Transverse colon (tissue), 4 donors: ENCODE measurements around the gene C1QB.
"Not testable (repeated sequence)": the region's sequence is repeated elsewhere in the genome, so short reads cannot be mapped to it uniquely, and the experiment has no call there.

Experiments
- EP300 ChIP-seq: sonication (generic); formaldehyde crosslinking; IDR thresholded peaks from one replicate; pipeline ENCODE4 v1.6.1; 2017; ENCODE audit warnings: antibody characterized with exemption, low read depth
- POLR2AphosphoS5 ChIP-seq, 3 donors: sonication (generic); formaldehyde crosslinking; IDR thresholded peaks; one replicate each; pipeline ENCODE4 v1.6.1; 2016; ENCODE audit warnings: antibody characterized with exemption in 3 of 3
- TF ChIP-seq, protein P1 (sequence below), 5 experiments: fragments of 200-600 bp in 3 of 5; fragments of 450-650 bp in 2 of 5; sonication (generic) in 3 of 5; IDR thresholded peaks; 1 replicate in 2 of 5; 2 replicates in 3 of 5; pipeline ENCODE4 v1.5.1; 2016 to 2017; ENCODE audit warnings: antibody characterized with exemption in 5 of 5, inconsistent platforms in 3 of 5, mild to moderate bottlenecking in 2 of 5, moderate library complexity in 1 of 5

- TF ChIP-seq, protein P1, sequence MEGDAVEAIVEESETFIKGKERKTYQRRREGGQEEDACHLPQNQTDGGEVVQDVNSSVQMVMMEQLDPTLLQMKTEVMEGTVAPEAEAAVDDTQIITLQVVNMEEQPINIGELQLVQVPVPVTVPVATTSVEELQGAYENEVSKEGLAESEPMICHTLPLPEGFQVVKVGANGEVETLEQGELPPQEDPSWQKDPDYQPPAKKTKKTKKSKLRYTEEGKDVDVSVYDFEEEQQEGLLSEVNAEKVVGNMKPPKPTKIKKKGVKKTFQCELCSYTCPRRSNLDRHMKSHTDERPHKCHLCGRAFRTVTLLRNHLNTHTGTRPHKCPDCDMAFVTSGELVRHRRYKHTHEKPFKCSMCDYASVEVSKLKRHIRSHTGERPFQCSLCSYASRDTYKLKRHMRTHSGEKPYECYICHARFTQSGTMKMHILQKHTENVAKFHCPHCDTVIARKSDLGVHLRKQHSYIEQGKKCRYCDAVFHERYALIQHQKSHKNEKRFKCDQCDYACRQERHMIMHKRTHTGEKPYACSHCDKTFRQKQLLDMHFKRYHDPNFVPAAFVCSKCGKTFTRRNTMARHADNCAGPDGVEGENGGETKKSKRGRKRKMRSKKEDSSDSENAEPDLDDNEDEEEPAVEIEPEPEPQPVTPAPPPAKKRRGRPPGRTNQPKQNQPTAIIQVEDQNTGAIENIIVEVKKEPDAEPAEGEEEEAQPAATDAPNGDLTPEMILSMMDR (IDR thresholded peaks at IDR 0.05): not testable (repeated sequence)
- not testable (repeated sequence) for TF ChIP-seq EP300; POLR2AphosphoS5 (IDR thresholded peaks at IDR 0.05)
Measured at GRCh38 chr1:22668840-22669239, 15.8 kb downstream of the C1QB start.
